DMS79 treated with DMSO at 0.1 percent for 48 hours (cell line): ENCODE measurements around the gene SLC14A1.

ENCODE experiments used
- DNase-seq: peaks from one replicate; lab custom pipeline; 2025; lab: John Stamatoyannopoulos, UW

Gene SLC14A1

GRCh38 chr18:45801416-45802004, 77.5 kb downstream of the SLC14A1 start:
- DNase-seq: no peak
